Measurements from ENCODE around the gene UBE3C.

GRCh38 chr7:157194948-157195347 lies 56.2 kb downstream of the UBE3C start:
- TF ChIP-seq POLR2AphosphoS5 (IDR thresholded peaks at IDR 0.05) (no peak), CTCF (IDR thresholded peaks at IDR 0.05) (no peak)

Measured in prostate gland (tissue), 2 donors.